T47D (cell line): ENCODE results near the gene VAPB.
"Not testable (repeated sequence)": the region's sequence is repeated elsewhere in the genome, so short reads cannot be mapped to it uniquely, and the experiment has no call there.

ENCODE experiments used
- DNase-seq, 2 experiments: peaks; one replicate each; pipeline versions ENCODE4 v3.0.0 to v3.0.0-alpha.2; 2011 to 2012; ENCODE audit warnings: low read depth in 1 of 2, low spot score in 1 of 2
- JUND ChIP-seq: IDR thresholded peaks from 2 replicates; pipeline ENCODE4 v1.6.1; 2012; ENCODE audit warnings: low read depth
- in situ Hi-C: cut with HindIII; loops from 2 replicates; pipeline ENCODE4 v1.10.0; 2016; ENCODE audit warnings: low sequenced_read_pairs, low pct_unique_long_range_greater_than_20kb

VAPB gene

GRCh38 chr20:58418949-58419748 lies 30.1 kb downstream of the VAPB start:
- no peak for DNase-seq
- TF ChIP-seq JUND: no peak
- in situ Hi-C loops: no loop called here

DNA sequence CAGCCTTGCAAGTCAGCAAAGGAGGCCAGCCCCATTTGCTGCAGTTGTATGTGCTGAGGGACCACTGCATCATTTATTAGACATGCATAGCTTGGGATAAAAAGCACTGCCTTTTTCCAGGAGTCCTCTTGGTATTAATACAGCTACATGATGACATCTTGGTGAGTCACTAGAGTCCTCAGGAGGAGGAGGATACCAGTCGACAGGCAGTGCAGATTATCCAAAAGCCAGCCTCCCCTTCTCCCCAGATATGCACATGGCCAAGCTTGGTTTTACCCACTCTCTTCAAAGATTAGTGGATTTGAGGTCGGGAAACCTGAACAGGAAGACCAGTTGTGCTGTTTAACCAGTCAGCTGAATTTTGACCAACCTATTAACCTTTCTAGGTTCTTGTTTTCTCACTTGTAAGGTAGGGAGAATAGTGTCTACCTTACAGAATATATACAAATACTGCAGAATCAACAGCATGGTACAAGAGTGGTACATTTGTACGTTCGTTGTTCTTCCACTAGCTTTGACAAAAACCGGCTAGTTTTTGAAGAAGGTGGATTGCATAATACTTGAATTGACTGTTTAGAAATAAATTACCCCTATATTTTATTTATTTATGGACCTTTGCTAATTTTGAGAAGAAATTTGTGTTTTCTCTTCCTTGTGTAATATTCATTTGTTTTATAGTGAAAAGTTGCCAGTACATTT lies 31.9 kb downstream of the VAPB start:
- no peak for DNase-seq
- TF ChIP-seq JUND: no peak
- in situ Hi-C loops: no loop called here

- DNase-seq: no peak
- in situ Hi-C loops: no loop called here
- no peak for TF ChIP-seq JUND
Measured at GRCh38 chr20:58421497-58421850, 32.4 kb downstream of the VAPB start.

DNA sequence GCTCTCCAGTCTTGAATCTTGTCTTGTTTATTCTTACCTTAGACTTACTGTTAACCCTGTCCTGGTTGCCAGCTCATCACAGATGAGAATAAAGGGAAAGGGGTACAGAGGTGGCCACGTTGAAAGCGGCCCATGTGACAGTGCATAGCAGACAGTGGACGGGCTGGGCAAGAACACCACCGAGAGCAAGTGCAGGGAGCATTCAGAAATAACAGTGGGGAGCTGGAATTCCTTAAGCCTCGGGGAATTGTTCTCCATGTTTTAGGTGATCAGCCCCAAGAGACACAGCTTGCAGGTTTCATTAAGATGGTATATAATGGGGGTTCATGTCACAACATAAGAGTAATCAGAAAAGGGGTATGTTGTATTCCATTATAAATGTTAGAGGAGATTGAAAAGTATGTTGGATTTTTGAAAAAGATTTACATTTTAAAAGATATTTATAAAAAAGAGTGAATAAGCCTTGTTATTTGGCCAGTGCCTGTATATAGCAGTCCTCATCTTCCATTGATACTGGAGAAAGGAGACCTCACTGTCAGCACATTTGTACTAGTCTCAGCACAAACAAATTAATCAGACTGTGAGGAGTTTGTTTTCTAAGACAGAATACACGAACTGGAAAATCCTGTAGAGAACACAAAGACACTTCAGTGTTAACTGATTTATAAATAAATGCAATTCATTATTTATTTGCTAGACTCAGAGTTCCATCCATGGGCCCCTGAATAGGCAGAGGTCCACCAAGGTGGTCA lies 35.4 kb downstream of the VAPB start:
- DNase-seq: no peak
- in situ Hi-C loops: no loop called here
- TF ChIP-seq JUND: no peak

GRCh38 chr20:58427571-58427970 lies 38.5 kb downstream of the VAPB start:
- in situ Hi-C loops, DNase-seq: not testable (repeated sequence)

- TF ChIP-seq JUND: no peak
- DNase-seq: no peak
- in situ Hi-C loops: no loop called here
Measured at GRCh38 chr20:58428364-58428763, 39.3 kb downstream of the VAPB start.

- TF ChIP-seq JUND: no peak
- in situ Hi-C loops: no loop called here
- DNase-seq: no peak
Measured at GRCh38 chr20:58429303-58429702, 40.3 kb downstream of the VAPB start.

- in situ Hi-C loops: no loop called here
- no peak for DNase-seq
- no peak for TF ChIP-seq JUND
Measured at GRCh38 chr20:58431134-58431533, 42.1 kb downstream of the VAPB start.

DNA sequence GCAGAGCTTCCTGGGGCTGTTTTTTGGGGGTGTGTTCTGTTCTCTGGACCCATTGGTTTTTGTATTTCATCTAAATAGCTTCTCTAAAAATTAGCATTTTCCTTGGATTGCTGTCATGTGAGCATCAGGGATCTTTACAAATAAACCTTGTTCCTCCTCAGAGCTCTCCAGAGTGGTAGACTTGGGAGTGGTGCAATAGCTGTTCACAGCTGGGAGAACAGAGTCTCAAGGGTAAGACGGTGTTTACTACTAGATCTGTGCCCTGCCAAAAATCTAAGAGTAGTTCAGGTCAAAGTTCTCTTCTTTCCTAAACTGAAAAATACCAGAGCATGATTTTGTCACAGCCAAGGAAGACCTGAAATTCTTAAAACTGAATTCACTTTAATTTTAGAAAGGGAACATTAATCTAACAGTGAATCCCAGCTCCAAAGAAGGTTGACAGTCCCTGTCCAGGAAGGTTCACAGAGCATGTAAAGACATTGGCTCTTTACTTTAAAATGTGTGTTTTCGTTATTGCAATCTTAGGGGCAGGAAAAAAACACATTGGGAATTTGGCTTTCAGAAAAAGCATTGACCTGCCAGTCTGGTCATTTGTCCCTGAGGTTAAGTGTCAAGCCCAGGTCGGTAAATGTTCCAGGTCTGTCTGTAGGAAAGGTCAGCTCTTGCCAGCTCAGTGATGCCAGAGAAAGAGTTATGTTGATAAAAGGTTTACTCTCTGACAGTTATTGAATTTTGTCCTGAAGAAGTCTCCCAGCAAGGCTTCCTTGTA lies 43.3 kb downstream of the VAPB start:
- TF ChIP-seq JUND: no peak
- DNase-seq: no peak
- in situ Hi-C loops: no loop called here

- no peak for DNase-seq
- in situ Hi-C loops: no loop called here
- TF ChIP-seq JUND: no peak
Measured at GRCh38 chr20:58433029-58433647, 44.1 kb downstream of the VAPB start.

DNA sequence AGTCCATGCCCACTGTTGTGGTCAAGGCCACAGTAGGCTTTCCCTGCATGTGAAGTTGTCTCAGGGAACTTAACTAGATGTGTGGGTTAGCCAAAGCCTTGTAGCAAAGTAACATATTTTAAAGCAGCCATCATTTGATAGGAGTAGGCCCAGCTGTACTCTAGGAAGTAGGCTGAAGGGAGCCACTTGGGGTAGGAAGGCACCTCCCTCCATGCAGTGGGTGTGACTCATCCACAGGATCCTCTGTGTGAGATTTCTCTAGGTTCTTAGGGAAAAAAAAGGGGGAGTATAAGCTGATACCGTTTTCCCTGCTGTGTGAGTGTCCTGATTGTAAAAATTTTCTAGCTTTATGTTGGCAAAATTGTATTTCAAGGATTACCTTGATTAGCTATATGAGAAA lies 44.7 kb downstream of the VAPB start:
- no peak for TF ChIP-seq JUND
- DNase-seq: no peak
- in situ Hi-C loops: no loop called here

DNA sequence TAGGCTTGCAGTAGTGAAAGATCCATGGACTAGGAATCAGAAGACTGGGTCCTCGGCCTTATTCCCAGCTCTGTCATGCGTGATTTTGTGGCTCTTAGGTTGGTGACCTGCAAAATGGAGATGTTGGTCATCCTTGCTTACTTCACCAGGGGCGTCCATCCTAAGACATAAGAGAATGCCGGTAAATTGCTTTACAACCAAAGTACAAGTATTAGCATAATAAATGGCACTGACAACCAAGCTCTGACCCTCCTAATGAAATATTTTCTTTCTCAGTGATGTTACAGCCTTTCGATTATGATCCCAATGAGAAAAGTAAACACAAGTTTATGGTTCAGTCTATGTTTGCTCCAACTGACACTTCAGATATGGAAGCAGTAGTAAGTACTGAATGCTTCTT lies 45.3 kb downstream of the VAPB start:
- DNase-seq: no peak
- TF ChIP-seq JUND: no peak
- in situ Hi-C loops: no loop called here
